H54 (cell line): ENCODE measurements around the gene TRAPPC10.

Experiments
- DNase-seq: peaks from one replicate; pipeline ENCODE4 v3.0.0; 2011; ENCODE audit warnings: low spot score, mixed read lengths; ENCODE audit not compliant: insufficient read length
- FAIRE-seq: peaks from 3 replicates; lab custom pipeline; 2011; peaks lifted over from hg19 to GRCh38; lab: Jason Lieb, UNC
- POLR2A ChIP-seq: IDR thresholded peaks from 2 replicates; pipeline ENCODE4 v1.6.1; 2011; ENCODE audit warnings: low read depth, mild to moderate bottlenecking, low read length

The TRAPPC10 gene

GRCh38 chr21:43988016-43988415 lies 24.1 kb upstream of the TRAPPC10 start:
- no peak for TF ChIP-seq POLR2A
- no peak for FAIRE-seq
- no peak for DNase-seq

GRCh38 chr21:43988506-43989230 lies 23.4 kb upstream of the TRAPPC10 start:
- no peak for FAIRE-seq
- DNase-seq: no peak
- no peak for TF ChIP-seq POLR2A

- no peak for TF ChIP-seq POLR2A
- FAIRE-seq (no peak), DNase-seq (no peak)
These were observed 22.7 kb upstream of the TRAPPC10 start for GRCh38 chr21:43989401-43989800.

GRCh38 chr21:43991447-43991991 lies 20.6 kb upstream of the TRAPPC10 start:
- FAIRE-seq: no peak
- no peak for DNase-seq
- no peak for TF ChIP-seq POLR2A

GRCh38 chr21:43992121-43992520 lies 20.0 kb upstream of the TRAPPC10 start:
- TF ChIP-seq POLR2A: no peak
- DNase-seq: no peak
- no peak for FAIRE-seq

GRCh38 chr21:43993420-43993934 lies 18.6 kb upstream of the TRAPPC10 start:
- FAIRE-seq (no peak), DNase-seq (no peak)
- TF ChIP-seq POLR2A: no peak

- FAIRE-seq: no peak
- DNase-seq: no peak
- TF ChIP-seq POLR2A: no peak
These were observed 18.0 kb upstream of the TRAPPC10 start for GRCh38 chr21:43994085-43994484.

- TF ChIP-seq POLR2A: no peak
- FAIRE-seq: no peak
These were observed 17.5 kb upstream of the TRAPPC10 start for GRCh38 chr21:43994646-43995045.

GRCh38 chr21:43995521-43996105 lies 16.5 kb upstream of the TRAPPC10 start:
- FAIRE-seq: no peak

More at GRCh38 chr21:43994646-43995045, 17.5 kb upstream of the TRAPPC10 start:
- DNase-seq: no peak

GRCh38 chr21:43997766-43998742 lies 14.1 kb upstream of the TRAPPC10 start:
- no peak for DNase-seq
- TF ChIP-seq POLR2A: no peak
- no peak for FAIRE-seq

More at GRCh38 chr21:43995521-43996105, 16.5 kb upstream of the TRAPPC10 start:
- no peak for DNase-seq
- TF ChIP-seq POLR2A: no peak

GRCh38 chr21:44000360-44000759 lies 11.7 kb upstream of the TRAPPC10 start:
- no peak for TF ChIP-seq POLR2A
- no peak for DNase-seq
- FAIRE-seq: no peak

GRCh38 chr21:44002511-44002910 lies 9.6 kb upstream of the TRAPPC10 start:
- FAIRE-seq: no peak
- TF ChIP-seq POLR2A: no peak

GRCh38 chr21:44003307-44003966 lies 8.7 kb upstream of the TRAPPC10 start:
- no peak for DNase-seq
- no peak for FAIRE-seq
- no peak for TF ChIP-seq POLR2A

More at GRCh38 chr21:44002511-44002910, 9.6 kb upstream of the TRAPPC10 start:
- DNase-seq: no peak
